Mesothelial cell of epicardium (in vitro differentiated cells): ENCODE data around the gene SH3TC2. TPM values are rescaled to one million over a fixed set of nuclear protein-coding genes. Genes with fewer than 3 reads are reported as not detected.

Experiments
- DNase-seq, 2 experiments: peaks; one replicate each; pipeline ENCODE4 v3.0.0; 2021; ENCODE audit warnings: low spot score in 2 of 2; ENCODE audit not compliant: unreplicated experiment in 2 of 2
- H3K27ac Mint-ChIP-seq: 2 replicates; pipeline ENCODE4 v1.8.0; 2021; ENCODE audit warnings: mixed read lengths
- H3K27me3 Mint-ChIP-seq: 2 replicates; pipeline ENCODE4 v1.8.0; 2021; ENCODE audit warnings: low read depth, mixed read lengths
- H3K36me3 Mint-ChIP-seq: 2 replicates; pipeline ENCODE4 v1.8.0; 2021; ENCODE audit warnings: mixed read lengths
- H3K4me1 Mint-ChIP-seq: 2 replicates; pipeline ENCODE4 v1.8.0; 2021; ENCODE audit warnings: mixed read lengths
- H3K4me3 Mint-ChIP-seq: 2 replicates; pipeline ENCODE4 v1.8.0; 2021; ENCODE audit warnings: mild to moderate bottlenecking, moderate library complexity, mixed read lengths
- H3K9me3 Mint-ChIP-seq: 2 replicates; pipeline ENCODE4 v1.8.0; 2021; ENCODE audit warnings: mixed read lengths
- CTCF ChIP-seq: fragments of 200-600 bp; sonication (generic); IDR thresholded peaks from one replicate; pipeline ENCODE4 v1.5.0; 2021; ENCODE audit warnings: antibody characterized with exemption; ENCODE audit not compliant: unreplicated experiment
- total RNA-seq: library from RNA; stranded (reverse); gene quantifications from 3 replicates; pipeline ENCODE4 v1.2.1, GENCODE V29; 2021

Gene SH3TC2
- total RNA-seq, 1 donor from 2014 or later = 5.2 TPM

- TF ChIP-seq CTCF = no peak
- no peak for DNase-seq
- Mint-ChIP-seq H3K36me3 (no peaks in the 10 kb centered on the region), H3K27me3 (no peaks in the 10 kb centered on the region), H3K4me1 (no peaks in the 10 kb centered on the region), H3K27ac (no peak overlapping the region), H3K9me3 (no peaks in the 10 kb centered on the region), H3K4me3 (no peak overlapping the region)
Observed at GRCh38 chr5:149044453-149045088, 18.3 kb downstream of the SH3TC2 start.

GRCh38 chr5:149043641-149044040 lies 19.2 kb downstream of the SH3TC2 start:
- Mint-ChIP-seq H3K4me3 (no peak overlapping the region), H3K9me3 (no peaks in the 10 kb centered on the region), H3K36me3 (no peaks in the 10 kb centered on the region), H3K27ac (no peak overlapping the region), H3K27me3 (no peaks in the 10 kb centered on the region), H3K4me1 (peaks cover 2% of the 10 kb centered on the region)
- no peak for TF ChIP-seq CTCF
- no peak for DNase-seq

- DNase-seq = no peak
- no peak for TF ChIP-seq CTCF
Observed at GRCh38 chr5:149042865-149043264, 20.0 kb downstream of the SH3TC2 start.

GRCh38 chr5:149041242-149041641 lies 21.6 kb downstream of the SH3TC2 start:
- no peak for TF ChIP-seq CTCF
- DNase-seq = no peak
- H3K4me3 Mint-ChIP-seq = no peak overlapping the region
- H3K9me3 Mint-ChIP-seq = no peaks in the 10 kb centered on the region
- H3K36me3 Mint-ChIP-seq = no peaks in the 10 kb centered on the region
- H3K27me3 Mint-ChIP-seq = peaks cover 7% of the 10 kb centered on the region
- peaks cover 2% of the 10 kb centered on the region for H3K4me1 Mint-ChIP-seq
- H3K27ac Mint-ChIP-seq = no peak overlapping the region

More at GRCh38 chr5:149042865-149043264, 20.0 kb downstream of the SH3TC2 start:
- Mint-ChIP-seq H3K36me3 (no peaks in the 10 kb centered on the region), H3K9me3 (no peaks in the 10 kb centered on the region), H3K27me3 (peaks cover 5% of the 10 kb centered on the region), H3K27ac (no peak overlapping the region), H3K4me3 (no peak overlapping the region), H3K4me1 (peaks cover 2% of the 10 kb centered on the region)

GRCh38 chr5:149040421-149040820 lies 22.4 kb downstream of the SH3TC2 start:
- no peak for DNase-seq
- Mint-ChIP-seq H3K9me3 (no peaks in the 10 kb centered on the region), H3K4me3 (no peak overlapping the region), H3K27me3 (peaks cover 9% of the 10 kb centered on the region), H3K4me1 (peaks cover 2% of the 10 kb centered on the region), H3K27ac (no peak overlapping the region), H3K36me3 (no peaks in the 10 kb centered on the region)
- no peak for TF ChIP-seq CTCF
